ENCODE data around the gene RAB11A.

Gene RAB11A

DNA sequence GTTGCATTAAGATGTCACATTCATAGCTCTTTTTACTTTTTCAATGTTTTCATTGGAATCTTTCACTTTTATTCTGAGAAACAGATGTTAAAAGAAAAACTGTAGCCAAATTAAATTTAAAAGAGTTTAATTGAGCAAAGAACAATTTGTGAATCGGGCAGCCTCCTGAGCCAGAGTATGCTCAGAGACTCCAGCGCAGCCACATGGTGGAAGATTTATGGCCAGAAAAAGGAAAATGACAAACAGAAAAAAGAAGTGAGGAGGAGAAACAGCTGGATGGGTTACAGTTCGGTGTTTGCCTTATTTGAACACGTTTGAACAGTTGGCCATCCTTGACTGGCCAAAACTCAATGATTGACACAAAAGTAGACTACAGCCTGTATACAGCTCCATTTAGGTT, 33.8 kb upstream of the RAB11A start:
- TF ChIP-seq, protein P1, sequence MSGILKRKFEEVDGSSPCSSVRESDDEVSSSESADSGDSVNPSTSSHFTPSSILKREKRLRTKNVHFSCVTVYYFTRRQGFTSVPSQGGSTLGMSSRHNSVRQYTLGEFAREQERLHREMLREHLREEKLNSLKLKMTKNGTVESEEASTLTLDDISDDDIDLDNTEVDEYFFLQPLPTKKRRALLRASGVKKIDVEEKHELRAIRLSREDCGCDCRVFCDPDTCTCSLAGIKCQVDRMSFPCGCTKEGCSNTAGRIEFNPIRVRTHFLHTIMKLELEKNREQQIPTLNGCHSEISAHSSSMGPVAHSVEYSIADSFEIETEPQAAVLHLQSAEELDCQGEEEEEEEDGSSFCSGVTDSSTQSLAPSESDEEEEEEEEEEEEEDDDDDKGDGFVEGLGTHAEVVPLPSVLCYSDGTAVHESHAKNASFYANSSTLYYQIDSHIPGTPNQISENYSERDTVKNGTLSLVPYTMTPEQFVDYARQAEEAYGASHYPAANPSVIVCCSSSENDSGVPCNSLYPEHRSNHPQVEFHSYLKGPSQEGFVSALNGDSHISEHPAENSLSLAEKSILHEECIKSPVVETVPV (CRISPR knock-in tag; IDR thresholded peaks at IDR 0.05): no peak
- TF ChIP-seq PATZ1 (CRISPR knock-in tag; IDR thresholded peaks at IDR 0.05; ENCODE audit: borderline replicate concordance) (no peak), TOX (CRISPR knock-in tag; IDR thresholded peaks at IDR 0.05; ENCODE audit: borderline replicate concordance) (no peak), ZC3H10 (CRISPR knock-in tag; IDR thresholded peaks at IDR 0.05) (no peak), ZFP3 (CRISPR knock-in tag; IDR thresholded peaks at IDR 0.05) (no peak), TCF4 (CRISPR knock-in tag; IDR thresholded peaks at IDR 0.05; ENCODE audit: borderline replicate concordance) (no peak), ARNTL (CRISPR knock-in tag; IDR thresholded peaks at IDR 0.05; ENCODE audit: borderline replicate concordance, low read depth) (no peak), ISL1 (CRISPR knock-in tag; IDR thresholded peaks at IDR 0.05) (no peak), POU6F1 (CRISPR knock-in tag; IDR thresholded peaks at IDR 0.05; ENCODE audit: borderline replicate concordance, low read depth) (no peak), BACH2 (CRISPR knock-in tag; IDR thresholded peaks at IDR 0.05; ENCODE audit: borderline replicate concordance) (no peak), SNAI2 (CRISPR knock-in tag; IDR thresholded peaks at IDR 0.05) (no peak), PPARA (CRISPR knock-in tag; IDR thresholded peaks at IDR 0.05; ENCODE audit: borderline replicate concordance) (no peak), CSDC2 (CRISPR knock-in tag; IDR thresholded peaks at IDR 0.05) (no peak), ZNF70 (CRISPR knock-in tag; IDR thresholded peaks at IDR 0.05) (no peak), OSR1 (CRISPR knock-in tag; IDR thresholded peaks at IDR 0.05) (no peak), ZFP30 (CRISPR knock-in tag; IDR thresholded peaks at IDR 0.05) (no peak), ESRRG (CRISPR knock-in tag; IDR thresholded peaks at IDR 0.05) (no peak), ZNF565 (CRISPR knock-in tag; conservative IDR thresholded peaks at IDR 0.05; ENCODE audit: low read depth) (no peak)
- TF ChIP-seq, protein P2, sequence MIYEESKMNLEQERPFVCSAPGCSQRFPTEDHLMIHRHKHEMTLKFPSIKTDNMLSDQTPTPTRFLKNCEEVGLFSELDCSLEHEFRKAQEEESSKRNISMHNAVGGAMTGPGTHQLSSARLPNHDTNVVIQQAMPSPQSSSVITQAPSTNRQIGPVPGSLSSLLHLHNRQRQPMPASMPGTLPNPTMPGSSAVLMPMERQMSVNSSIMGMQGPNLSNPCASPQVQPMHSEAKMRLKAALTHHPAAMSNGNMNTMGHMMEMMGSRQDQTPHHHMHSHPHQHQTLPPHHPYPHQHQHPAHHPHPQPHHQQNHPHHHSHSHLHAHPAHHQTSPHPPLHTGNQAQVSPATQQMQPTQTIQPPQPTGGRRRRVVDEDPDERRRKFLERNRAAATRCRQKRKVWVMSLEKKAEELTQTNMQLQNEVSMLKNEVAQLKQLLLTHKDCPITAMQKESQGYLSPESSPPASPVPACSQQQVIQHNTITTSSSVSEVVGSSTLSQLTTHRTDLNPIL (CRISPR knock-in tag; IDR thresholded peaks at IDR 0.05; ENCODE audit: low read depth): no peak

DNA sequence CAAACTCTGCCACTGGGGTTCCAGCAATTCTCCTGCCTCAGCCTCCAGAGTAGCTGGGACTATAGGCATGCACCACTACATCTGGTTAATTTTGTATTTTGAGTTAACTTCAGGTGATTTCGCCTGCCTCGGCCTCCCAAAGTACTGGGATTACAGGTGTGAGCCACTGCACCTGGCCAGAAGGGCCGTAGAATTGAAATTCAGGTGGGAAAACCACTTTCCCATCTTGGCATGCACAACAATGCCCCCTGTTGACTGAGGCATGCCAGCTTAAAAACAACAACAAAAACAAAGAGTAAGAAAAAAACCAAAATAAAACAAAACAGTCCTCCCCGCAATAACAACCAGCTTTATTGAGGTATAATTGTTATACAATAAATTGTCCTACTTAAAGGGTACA, 32.6 kb upstream of the RAB11A start:
- ATAC-seq: no peak
- TF ChIP-seq GLIS3 (CRISPR knock-in tag; IDR thresholded peaks at IDR 0.05) (no peak), ZFP30 (CRISPR knock-in tag; IDR thresholded peaks at IDR 0.05) (no peak)

More for the DNA sequence above, 33.8 kb upstream of the RAB11A start:
- no peak for ATAC-seq

- TF ChIP-seq SNAI2 (CRISPR knock-in tag; IDR thresholded peaks at IDR 0.05) (no peak), ZNF565 (CRISPR knock-in tag; conservative IDR thresholded peaks at IDR 0.05; ENCODE audit: low read depth) (no peak), BACH2 (CRISPR knock-in tag; IDR thresholded peaks at IDR 0.05; ENCODE audit: borderline replicate concordance) (no peak), ZC3H10 (CRISPR knock-in tag; IDR thresholded peaks at IDR 0.05) (no peak), ARNTL (CRISPR knock-in tag; IDR thresholded peaks at IDR 0.05; ENCODE audit: borderline replicate concordance, low read depth) (no peak), TCF4 (CRISPR knock-in tag; IDR thresholded peaks at IDR 0.05; ENCODE audit: borderline replicate concordance) (no peak), PPARA (CRISPR knock-in tag; IDR thresholded peaks at IDR 0.05; ENCODE audit: borderline replicate concordance) (no peak), RARB (CRISPR knock-in tag; IDR thresholded peaks at IDR 0.05) (no peak), OSR1 (CRISPR knock-in tag; IDR thresholded peaks at IDR 0.05) (no peak), ZNF8 (CRISPR knock-in tag; IDR thresholded peaks at IDR 0.05) (no peak), PATZ1 (CRISPR knock-in tag; IDR thresholded peaks at IDR 0.05; ENCODE audit: borderline replicate concordance) (no peak), TOX (CRISPR knock-in tag; IDR thresholded peaks at IDR 0.05; ENCODE audit: borderline replicate concordance) (no peak)
- TF ChIP-seq, protein P2 (CRISPR knock-in tag; IDR thresholded peaks at IDR 0.05; ENCODE audit: low read depth): no peak
- no peak for ATAC-seq
These were observed 31.7 kb upstream of the RAB11A start for GRCh38 chr15:65837301-65838294.

All from SK-N-SH treated with all-trans-retinoic acid at 6 μM for 48 hours (cell line).